ENCODE data around the gene MRPS30.
"Not testable (repeated sequence)": the region's sequence is repeated elsewhere in the genome, so short reads cannot be mapped to it uniquely, and the experiment has no call there.

The MRPS30 gene

GRCh38 chr5:44814761-44815160 is 6.0 kb downstream of the MRPS30 start:
- no peak overlapping the region for H2AFZ ChIP-seq (ENCODE audit: low read depth)
- H3K79me2 ChIP-seq (ENCODE audit: insufficient read depth, low read depth): peaks cover 33% of the 10 kb centered on the region
- peaks cover 18% of the 10 kb centered on the region; the same call in 1 of the 2 replicates for H3K36me3 ChIP-seq (ENCODE audit: insufficient read depth)
- H3K9ac ChIP-seq: no peak overlapping the region
- no peak overlapping the region for H3K27ac ChIP-seq
- H3K27me3 ChIP-seq (ENCODE audit: insufficient read depth, low read depth): no peaks in the 10 kb centered on the region
- H4K20me1 ChIP-seq (ENCODE audit: insufficient read depth): no peaks in the 10 kb centered on the region
- no peak overlapping the region for H3K4me3 ChIP-seq (IDR thresholded peaks at IDR 0.05; ENCODE audit: insufficient read depth, low read depth, low read length)
- no peak overlapping the region for H3K4me2 ChIP-seq
- peaks cover 16% of the 10 kb centered on the region for H3K4me1 ChIP-seq (ENCODE audit: low read depth, poor library complexity, severe bottlenecking)
- no peak for TF ChIP-seq CTCF (conservative IDR thresholded peaks at IDR 0.05; ENCODE audit: low read depth, low read length)

- Histone ChIP-seq H3K27ac (no peak overlapping the region), H3K4me1 (ENCODE audit: low read depth, poor library complexity, severe bottlenecking) (no peaks in the 10 kb centered on the region), H3K79me2 (ENCODE audit: insufficient read depth, low read depth) (no peaks in the 10 kb centered on the region), H3K27me3 (ENCODE audit: insufficient read depth, low read depth) (no peaks in the 10 kb centered on the region), H4K20me1 (ENCODE audit: insufficient read depth) (no peaks in the 10 kb centered on the region), H3K4me2 (no peak overlapping the region), H3K9ac (no peak overlapping the region), H2AFZ (ENCODE audit: low read depth) (no peak overlapping the region), H3K36me3 (ENCODE audit: insufficient read depth) (no peaks in the 10 kb centered on the region), H3K4me3 (IDR thresholded peaks at IDR 0.05; ENCODE audit: insufficient read depth, low read depth, low read length) (no peak overlapping the region)
- TF ChIP-seq CTCF (conservative IDR thresholded peaks at IDR 0.05; ENCODE audit: low read depth, low read length): no peak
Measured at GRCh38 chr5:44821164-44821563, 12.4 kb downstream of the MRPS30 start.

GRCh38 chr5:44824662-44825061 is 15.9 kb downstream of the MRPS30 start:
- H3K4me3 ChIP-seq (IDR thresholded peaks at IDR 0.05; ENCODE audit: insufficient read depth, low read depth, low read length); H3K27me3 ChIP-seq (ENCODE audit: insufficient read depth, low read depth); H3K4me2 ChIP-seq; H3K4me1 ChIP-seq (ENCODE audit: low read depth, poor library complexity, severe bottlenecking); H3K36me3 ChIP-seq (ENCODE audit: insufficient read depth); H3K9ac ChIP-seq; H4K20me1 ChIP-seq (ENCODE audit: insufficient read depth); H3K27ac ChIP-seq; H2AFZ ChIP-seq (ENCODE audit: low read depth); H3K79me2 ChIP-seq (ENCODE audit: insufficient read depth, low read depth): not testable (repeated sequence)

- Histone ChIP-seq H3K27me3 (ENCODE audit: insufficient read depth, low read depth) (no peaks in the 10 kb centered on the region), H3K79me2 (ENCODE audit: insufficient read depth, low read depth) (no peaks in the 10 kb centered on the region), H3K9ac (no peak overlapping the region), H2AFZ (ENCODE audit: low read depth) (no peak overlapping the region), H3K4me2 (no peak overlapping the region), H3K4me1 (ENCODE audit: low read depth, poor library complexity, severe bottlenecking) (no peaks in the 10 kb centered on the region), H3K36me3 (ENCODE audit: insufficient read depth) (no peaks in the 10 kb centered on the region), H4K20me1 (ENCODE audit: insufficient read depth) (no peaks in the 10 kb centered on the region), H3K4me3 (IDR thresholded peaks at IDR 0.05; ENCODE audit: insufficient read depth, low read depth, low read length) (no peak overlapping the region), H3K27ac (no peak overlapping the region)
- TF ChIP-seq CTCF (conservative IDR thresholded peaks at IDR 0.05; ENCODE audit: low read depth, low read length): no peak
Measured at GRCh38 chr5:44827681-44828080, 18.9 kb downstream of the MRPS30 start.

- H4K20me1 ChIP-seq (ENCODE audit: insufficient read depth): no peaks in the 10 kb centered on the region
- no peaks in the 10 kb centered on the region for H3K4me1 ChIP-seq (ENCODE audit: low read depth, poor library complexity, severe bottlenecking)
- H3K27ac ChIP-seq: no peak overlapping the region
- H3K4me3 ChIP-seq (IDR thresholded peaks at IDR 0.05; ENCODE audit: insufficient read depth, low read depth, low read length): no peak overlapping the region
- H3K9ac ChIP-seq: no peak overlapping the region
- no peak for TF ChIP-seq CTCF (conservative IDR thresholded peaks at IDR 0.05; ENCODE audit: low read depth, low read length)
- H2AFZ ChIP-seq (ENCODE audit: low read depth): no peak overlapping the region
- H3K4me2 ChIP-seq: no peak overlapping the region
- no peaks in the 10 kb centered on the region for H3K36me3 ChIP-seq (ENCODE audit: insufficient read depth)
- no peaks in the 10 kb centered on the region for H3K79me2 ChIP-seq (ENCODE audit: insufficient read depth, low read depth)
- no peaks in the 10 kb centered on the region for H3K27me3 ChIP-seq (ENCODE audit: insufficient read depth, low read depth)
Measured at GRCh38 chr5:44828719-44829118, 20.0 kb downstream of the MRPS30 start.
